GM18909 (cell line): Measurements from ENCODE around the gene CDHR5.

Experiments
- ATAC-seq: cut with Tn5 transposase; IDR thresholded peaks from one replicate; pipeline ENCODE4 v1.9.1; 2021; ENCODE audit warnings: mild to moderate bottlenecking; ENCODE audit not compliant: unreplicated experiment, poor library complexity

The CDHR5 gene

DNA sequence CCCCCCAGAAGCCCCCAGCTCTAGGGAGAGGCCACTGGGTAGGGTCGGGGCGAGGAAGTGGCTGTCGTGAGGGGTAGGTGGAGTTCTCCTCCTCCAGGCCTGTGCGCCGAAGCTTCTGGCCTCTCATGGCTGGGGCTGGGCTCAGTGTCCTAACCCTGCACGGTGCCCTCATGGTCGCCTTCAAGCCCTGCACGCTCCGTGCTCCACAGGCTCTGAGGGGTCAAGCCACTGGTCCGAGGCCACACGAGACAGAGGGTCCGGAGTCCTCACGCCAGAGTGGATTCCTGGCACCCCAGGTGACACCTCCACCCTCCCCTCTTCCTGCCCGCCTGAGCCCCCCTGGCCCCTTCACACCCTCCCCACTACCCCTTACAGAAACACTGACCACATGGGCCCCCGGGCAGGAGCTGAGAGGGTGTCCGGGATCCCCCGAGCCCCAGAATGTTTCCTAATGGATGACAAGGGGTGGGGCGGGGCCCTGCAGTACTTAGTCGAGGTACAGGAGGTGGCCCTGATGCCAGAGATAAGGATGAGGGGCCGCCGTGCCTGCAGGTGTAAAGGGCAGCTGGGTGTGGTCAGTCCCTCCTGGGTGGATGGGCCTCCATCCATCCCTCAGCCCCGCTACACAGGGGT, 997 bp upstream of the CDHR5 start:
- ATAC-seq: no peak

DNA sequence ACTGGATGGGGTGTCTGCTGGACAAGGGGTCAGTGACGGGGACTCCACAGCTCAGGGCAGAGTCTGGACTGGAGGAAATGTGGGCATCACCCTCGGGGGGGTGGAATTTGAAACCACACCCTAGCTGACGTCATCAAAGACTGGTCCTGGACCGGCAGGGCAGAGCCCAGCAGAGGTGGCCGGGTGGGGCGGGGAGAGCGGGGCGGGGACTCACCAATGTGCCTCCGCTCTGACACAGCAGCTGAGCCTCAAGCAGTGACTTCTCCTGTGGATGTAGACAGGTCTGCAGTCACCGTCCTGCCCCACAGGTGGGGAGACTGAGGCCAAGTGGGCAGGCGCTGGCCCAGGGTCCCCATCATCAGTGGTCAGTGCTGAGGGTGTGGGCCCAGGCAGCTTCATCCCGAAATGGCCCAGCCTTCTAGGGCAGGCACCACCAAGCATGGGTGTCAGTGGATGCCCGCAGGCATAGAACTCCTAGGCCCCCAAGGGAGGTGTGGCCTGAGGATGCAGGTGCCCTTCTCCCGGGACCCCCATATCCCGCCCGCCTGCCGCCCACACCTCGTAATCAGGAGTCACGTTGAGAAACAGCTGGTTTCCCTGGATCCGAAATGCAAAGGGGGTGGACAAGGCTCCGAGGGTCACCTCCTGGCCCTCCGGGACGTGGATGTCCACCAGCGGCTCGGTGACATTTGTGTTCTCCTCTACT, 603 bp downstream of the CDHR5 start:
- ATAC-seq: no peak

DNA sequence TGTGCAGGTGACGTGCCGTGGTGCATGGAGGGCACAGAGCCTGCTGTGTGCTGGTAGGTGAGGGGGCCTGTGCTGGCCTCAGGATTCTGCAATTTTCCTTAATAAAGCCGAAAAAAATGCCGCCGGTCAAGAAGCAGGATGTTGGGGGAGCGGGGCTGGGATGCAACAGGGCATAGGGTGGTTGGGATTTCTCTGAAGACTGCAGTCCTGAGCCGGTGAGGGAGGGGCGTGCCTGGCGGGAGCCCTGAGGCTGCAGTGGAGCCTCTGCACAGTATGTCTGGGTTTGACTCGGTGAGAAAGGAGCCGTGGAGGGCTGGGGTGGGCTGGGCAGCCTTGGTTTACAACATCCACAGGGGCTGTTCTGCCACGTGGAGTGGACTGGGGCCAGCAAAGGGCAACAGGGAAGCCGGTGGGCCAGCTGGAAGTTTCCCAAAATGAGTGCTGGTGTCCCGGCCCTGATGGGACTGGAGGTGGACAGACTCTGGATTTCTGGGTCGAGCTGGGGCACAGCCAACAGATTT, 1.3 kb downstream of the CDHR5 start:
- ATAC-seq: no peak

DNA sequence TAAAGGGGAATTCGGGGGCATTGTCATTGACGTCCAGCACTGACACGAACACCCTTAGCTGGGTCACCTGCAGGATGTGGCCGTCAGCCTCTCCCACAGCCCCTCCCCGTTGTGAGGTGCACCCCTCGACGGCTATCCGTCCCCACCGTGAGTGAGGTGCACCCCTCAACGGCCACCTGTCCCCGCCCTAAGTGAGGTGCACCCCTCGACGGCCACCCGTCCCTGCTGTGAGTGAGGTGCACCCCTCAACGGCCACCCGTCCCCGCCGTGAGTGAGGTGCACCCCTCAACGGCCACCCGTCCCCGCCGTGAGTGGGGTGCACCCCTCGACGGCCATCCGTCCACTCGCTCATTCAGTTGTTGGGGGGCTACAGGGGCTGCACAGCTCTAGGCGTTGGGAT, 2.9 kb downstream of the CDHR5 start:
- no peak for ATAC-seq

DNA sequence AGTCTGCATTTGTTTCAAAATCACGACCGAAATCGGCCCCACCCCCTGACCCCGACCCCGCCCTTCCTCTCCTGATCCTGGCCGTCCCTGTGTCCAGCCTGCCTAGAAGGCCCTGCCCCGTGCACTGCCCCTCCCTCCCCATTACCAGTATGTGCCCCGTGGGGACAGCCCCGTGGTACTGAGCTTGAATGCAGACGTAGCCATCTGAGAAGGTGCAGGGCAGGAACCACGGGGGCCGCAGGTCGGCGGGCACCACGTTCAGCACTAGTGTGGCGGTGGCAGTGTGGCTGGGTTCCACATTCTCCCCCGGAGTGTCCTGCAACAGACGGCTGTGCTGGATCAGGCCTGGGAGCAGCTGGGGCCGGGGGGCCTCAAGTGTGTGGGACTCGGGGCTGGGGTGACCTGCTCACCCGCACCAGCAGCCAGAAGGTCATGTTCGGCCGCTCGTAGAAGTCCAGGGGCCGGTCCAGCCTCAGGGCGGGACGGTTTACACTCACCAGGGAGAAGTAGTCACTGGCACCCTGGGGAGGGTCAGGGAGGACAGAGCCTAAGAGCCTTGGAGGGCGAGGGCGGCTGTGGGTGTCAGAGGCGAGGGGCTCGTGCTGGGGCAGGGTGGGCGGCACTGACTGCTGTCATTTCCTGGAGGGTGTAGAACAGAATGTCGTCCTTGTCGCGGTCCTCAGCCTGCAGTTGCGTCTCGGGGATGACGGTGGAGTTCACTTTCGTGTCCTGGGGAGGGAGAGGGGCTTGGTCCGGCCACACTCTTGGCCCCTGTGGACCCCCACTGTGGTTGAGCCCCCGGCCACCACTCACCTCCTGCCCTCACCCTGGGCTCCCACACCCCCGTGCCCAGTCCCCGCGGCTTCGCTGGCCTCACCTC, 3.6 kb downstream of the CDHR5 start:
- no peak for ATAC-seq

DNA sequence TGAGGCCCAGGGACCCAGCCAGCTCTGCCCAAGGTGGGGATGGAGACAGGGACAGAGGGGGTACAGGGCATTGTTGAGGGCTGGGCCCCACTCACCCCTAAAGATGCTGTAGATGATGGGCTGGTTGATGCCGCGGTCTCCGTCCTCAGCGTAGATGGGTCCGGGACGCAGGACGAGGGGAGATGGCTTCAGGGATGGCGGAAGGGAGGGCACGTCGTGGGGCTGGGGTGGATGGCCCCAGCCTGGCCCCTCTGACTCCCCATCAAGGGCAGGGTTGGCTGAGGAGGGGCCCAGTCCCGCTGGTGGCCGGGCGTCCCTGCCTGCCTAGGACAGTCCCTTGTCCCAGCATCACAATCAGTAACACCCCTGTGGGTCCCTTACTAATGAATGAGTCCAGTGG, 4.6 kb downstream of the CDHR5 start:
- no peak for ATAC-seq

DNA sequence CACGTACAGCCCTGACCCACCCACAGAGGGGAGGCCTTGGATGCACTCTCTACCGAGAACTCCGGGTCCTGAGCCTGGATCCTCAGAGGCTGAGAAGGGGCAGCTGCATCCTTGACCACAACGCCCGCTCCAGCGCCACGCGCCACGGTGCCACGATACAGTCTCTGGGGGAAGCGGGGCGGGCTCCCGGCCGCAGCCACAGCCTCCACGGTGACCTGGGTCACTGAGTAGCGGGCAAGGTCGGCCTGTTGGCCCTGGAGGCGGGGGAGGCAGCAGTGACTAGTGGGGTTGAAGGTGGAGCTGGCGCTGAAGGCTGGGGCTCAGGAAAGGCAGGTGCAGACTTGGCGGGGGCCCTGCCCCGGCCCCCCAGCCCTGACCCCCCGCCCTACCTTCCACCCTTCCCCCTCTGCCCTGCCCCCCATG, 5.1 kb downstream of the CDHR5 start:
- no peak for ATAC-seq

DNA sequence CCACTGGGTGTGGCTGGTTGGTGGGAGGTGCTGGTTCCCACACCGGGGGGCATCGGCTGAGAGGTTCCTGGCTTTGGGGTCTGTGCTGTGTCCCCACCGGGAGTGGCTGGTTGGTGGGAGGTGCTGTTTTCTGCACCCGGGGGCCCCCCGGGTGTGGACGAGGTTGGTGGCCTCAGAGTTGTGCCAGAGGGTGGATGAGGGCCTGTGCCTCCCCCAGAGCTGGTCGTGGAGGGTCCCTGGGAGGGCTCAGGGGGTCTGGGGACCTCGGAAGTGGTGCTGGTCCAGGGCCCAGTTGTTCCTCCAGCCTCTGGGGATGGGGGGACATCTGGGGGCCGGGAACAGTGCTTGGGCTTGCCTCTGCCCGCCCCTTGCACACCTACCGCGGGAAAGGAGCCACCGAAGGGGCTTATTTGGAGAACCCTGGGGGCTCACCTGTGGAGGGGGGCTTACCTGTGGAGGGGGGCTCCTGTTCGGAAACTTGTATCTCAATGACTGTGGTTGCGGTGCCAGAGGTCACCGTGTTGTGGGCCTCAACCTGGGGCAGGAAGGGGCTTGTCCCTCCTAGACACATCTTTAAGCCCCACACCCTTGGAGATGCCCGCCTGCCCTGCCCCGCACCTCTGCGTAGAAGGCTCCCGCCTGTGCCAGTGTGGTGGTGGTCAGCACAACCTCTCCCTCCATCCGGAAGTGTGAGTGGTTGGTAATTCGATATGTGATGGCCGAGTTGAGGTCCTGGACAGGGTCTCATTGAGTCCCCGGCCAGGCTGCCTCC, 5.7 kb downstream of the CDHR5 start:
- ATAC-seq: no peak

DNA sequence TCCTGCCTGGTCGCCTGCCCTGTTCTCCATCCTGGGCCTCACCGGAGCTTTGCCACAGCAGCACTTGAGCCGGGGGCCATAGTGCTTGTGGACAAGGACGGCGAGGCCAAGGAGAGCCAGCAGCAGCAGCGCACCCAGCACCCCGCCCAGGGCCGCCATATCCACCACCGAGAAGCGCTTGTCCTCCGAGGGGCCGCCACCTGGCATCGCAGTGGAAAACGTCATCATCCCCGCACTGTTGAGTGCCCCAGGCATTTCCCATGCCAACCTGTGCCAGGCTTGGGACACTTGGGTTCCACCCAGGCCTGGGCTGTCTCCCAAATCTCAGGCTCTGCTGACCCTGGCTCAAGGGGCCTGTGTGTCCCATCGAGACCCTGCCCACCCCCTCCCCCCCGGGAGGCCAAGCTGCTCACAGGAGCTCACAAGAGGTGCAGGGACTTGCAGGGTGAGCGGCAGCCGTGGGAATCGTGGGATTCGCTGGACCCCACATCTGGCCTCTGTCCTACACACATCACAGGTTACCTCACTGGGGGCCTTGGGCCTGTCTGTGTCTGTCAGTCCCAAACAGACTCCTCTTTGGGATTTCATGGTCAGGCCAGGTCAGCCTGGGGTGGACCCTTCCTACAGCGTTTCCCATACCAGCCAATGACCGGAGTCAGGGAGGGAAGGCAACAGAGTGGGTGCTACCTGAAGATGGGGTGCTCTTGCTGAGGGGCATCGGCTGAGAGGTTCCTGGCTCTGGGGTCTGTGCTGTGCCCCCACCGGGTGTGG, 6.7 kb downstream of the CDHR5 start:
- ATAC-seq: no peak

DNA sequence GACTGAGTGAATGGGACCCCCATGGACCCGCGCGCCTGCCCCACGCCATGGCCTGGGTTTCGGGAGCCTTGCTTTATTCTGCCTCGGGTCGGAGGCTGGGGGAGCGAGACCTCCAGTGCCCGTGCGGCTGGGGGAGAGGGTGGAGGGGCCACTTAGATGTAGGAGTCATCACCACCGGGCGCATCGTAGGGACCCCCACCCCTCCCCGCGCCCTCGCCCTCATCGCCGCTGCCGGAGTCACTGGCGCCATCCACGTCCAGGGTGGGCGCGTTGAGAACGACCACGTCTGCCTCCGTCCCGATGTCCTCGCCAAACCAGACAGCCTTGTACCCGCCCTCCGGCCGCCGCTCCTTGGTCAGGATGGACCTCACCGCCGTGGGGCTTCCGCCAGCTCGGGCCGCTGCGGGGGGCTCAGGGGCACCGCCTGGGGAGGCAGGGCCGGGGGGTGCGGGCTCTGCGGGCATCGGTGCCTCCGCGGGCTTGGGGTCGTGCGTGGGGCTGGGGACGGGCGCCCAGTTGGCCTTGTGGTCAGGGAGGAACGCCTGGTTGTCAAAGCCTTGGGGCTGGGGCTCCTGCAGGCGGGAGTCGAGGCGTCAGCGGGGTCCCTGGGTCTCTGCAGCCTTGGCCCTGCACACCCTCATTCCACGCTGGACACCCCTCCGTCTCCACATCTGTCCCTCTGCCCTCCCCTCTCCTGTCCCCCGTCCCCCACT, 7.4 kb downstream of the CDHR5 start:
- no peak for ATAC-seq

DNA sequence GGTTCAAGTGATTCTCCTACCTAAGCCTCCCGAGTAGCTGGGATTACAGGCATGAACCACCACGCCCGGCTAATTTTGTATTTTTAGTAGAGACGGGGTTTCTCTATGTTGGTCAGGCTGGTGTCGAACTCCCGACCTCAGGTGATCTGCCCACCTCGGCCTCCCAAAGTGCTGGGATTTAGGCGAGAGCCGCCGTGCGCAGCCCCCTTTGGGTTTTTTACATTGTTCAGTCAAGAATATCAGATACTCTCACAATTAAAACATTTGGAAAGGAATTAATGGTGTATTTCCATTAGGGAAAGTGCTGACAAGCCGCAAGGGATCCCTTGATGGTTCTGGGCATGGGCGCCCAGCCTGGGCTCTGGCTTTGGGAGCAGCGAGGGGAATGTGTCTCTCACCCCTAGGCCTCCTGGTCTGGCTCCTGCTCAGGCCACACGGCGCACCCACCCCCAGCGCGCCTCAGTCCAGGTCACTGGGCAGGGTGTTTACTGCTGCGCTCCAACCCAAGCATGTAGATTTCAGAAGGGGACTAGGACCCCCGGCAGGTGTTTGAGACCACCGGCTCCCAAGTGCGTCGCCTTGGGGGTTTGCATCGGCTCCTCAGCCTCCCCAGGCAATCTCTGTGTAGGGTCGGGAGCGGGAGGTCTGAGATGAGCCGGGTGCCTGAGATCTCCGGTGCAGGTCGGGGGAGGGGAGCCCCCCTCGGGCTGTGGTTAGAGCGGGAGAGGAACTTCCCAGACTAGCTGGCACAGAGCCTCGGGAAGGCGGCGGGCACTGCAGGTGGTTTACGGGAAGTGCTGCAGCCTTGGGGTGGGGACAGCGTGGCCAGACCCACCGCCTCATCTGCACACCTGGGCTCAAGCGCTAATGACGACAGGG, 8.2 kb downstream of the CDHR5 start:
- ATAC-seq: no peak

DNA sequence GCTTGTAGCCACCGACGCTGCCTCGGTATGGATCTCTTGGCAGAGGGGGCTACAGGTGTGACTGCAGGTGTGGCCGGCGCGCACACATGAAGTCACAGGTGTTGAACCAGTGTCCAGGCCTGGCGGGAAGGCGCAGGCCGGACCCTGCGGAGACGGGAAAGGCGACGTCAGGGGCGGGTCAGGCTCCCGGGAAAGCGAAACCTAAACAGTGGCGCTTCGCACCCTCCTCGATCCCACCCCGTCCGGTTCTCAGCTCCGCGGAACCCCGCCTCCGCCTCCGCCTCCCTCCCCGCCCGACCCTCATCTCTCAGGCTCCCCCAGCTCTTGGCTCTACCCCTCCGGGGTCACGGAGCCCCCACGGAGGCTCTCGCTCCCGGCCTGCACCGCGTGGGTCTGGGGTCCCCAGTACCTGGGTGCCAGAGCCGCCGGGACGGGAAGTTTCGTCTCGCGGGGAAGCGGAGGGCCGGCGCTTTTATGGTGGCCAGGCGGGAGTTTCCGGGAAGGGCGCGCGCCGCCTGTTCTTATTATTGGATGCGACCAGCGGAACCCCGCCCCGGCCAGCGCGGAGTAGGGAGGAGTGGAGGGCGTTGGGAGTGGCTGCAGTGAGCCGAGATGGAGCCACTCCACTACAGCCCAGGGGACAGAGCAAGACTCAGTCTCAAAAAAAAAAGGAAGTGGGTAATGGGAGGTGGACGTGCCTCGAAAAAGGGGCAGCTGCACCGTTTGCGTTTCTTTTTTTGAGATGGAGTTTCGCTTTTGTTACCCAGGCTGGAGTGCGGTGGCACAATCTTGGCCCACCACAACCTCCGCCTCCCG, 9.0 kb downstream of the CDHR5 start, which contains the start of gene IRF7:
Gene IRF7, minus strand, starts transcription at position 447 of the 816 bp plus-strand sequence. CDS start 586 bp downstream, outside the sequence.
- ATAC-seq: peak; percentile 72

DNA sequence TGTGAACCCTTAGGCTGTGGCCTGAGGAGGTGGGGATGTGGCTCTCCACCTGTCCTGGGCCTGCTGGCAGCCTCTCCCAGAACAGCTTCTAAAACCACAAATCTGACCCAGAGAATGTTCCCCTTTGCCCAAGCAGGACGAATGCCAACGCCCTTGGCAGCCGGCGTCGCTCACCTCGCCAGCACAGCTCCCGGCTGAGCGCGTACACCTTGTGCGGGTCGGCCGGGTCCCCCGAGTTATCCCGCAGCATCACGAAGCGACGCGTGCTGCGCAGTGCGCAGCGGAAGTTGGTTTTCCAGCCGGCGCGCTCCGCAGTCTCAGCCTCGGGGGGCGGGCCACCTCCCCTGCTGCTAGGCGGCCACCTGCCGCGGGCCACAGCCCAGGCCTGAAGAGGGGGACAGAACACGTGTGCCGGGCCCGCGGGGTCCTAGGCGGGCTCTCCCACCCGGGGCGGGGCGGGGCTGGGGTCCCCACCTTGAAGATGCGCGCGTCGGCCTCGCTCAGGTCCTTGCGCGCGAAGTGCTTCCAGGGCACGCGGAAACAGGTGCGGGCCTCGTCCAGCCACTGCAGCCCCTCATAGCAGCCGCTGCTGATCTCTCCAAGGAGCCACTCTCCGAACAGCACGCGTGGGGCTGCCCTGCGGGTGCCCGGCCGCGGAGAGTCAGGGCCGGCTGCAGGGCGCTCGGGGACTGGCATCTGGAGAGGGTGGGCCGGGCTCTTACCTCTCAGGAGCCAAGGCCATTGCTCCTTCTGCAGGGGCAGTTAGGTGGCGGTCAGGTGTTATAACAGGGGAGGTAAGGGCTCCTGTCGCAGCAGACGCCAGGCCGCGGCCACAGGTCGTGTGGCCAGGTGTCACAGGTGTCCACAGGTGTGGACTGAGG, 9.9 kb downstream of the CDHR5 start:
- peak; percentile 1 for ATAC-seq

DNA sequence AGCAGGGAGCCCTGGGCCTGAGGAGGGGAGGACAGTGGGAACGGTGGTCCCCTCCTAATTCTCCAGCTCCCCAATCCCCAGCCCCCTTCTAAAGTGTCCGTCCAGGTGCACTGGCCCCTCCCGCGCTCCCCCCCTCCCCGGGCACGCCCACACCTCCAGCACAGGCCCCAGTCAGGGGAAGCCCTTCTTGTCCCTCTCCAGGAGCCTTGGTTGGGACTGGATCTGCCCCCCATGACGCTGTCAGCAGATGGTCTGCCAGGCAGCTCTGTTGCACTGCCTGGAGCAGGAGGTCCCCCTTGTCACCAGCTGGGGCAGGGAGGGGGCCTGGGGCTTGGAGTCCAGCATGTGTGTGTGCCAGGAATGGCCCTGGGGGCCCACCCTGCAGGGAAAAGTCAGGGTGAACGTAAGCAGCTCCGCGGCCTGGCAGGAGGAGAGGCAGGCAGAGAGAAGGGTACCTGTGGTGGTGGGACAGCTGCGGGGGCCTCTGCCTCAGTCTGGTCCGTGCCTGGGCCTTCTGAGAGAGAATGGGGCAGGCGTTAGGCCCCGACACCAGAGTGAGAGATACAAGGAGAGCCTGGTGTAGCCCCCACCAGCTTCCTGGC, 10.6 kb downstream of the CDHR5 start:
- no peak for ATAC-seq

DNA sequence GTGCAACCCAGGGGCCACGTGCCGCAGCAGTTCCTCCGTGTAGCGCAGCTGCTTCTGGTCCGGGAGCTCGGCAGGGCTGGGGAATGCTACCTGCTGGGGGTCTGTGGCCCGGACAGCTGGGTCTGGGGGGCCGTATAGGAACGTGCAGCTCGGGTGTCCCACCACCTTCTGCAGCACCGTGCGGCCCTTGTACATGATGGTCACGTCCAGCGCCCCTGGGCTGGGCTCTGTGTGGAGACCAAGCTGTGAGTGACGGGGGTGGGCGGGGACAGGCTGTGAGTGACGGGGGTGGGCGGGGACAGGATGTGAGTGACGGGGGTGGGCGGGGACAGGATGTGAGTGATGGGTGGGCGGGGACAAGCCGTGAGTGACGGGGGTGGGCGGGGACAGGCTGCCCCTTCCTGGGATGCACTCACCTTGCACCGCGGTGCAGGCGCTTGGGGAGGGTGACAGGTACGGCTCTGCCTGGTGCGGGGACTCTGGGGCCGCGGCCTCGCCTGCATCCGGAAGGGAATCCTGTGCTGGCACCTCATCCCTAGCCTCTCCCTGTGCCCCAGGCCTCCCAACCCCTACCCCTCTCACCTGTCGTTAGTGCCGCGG, 11.3 kb downstream of the CDHR5 start:
- ATAC-seq: no peak
